ENCODE measurements around the gene SAMD4B. TPM values are rescaled to one million over a fixed set of nuclear protein-coding genes. Genes with fewer than 3 reads are reported as not detected.
"Not testable (repeated sequence)": the region's sequence is repeated elsewhere in the genome, so short reads cannot be mapped to it uniquely, and the experiment has no call there.

SAMD4B gene
- total RNA-seq, 2 donors from 2014 or later: 52.8 to 75.1 TPM

- H3K4me3 Mint-ChIP-seq: peak overlapping the region; percentile 99
- peaks cover 57% of the 10 kb centered on the region for H3K36me3 Mint-ChIP-seq (ENCODE audit: low read depth)
- H3K4me1 Mint-ChIP-seq: peaks cover 29% of the 10 kb centered on the region
- ATAC-seq (replicated peaks): peak; percentile 46
- peak overlapping the region; percentile 99 for H3K27ac Mint-ChIP-seq
- H3K9me3 Mint-ChIP-seq: no peaks in the 10 kb centered on the region
- H3K27me3 Mint-ChIP-seq: no peaks in the 10 kb centered on the region
These were observed 7.1 kb upstream of the SAMD4B start for GRCh38 chr19:39335168-39335548.

GRCh38 chr19:39336483-39336882, 5.7 kb upstream of the SAMD4B start:
- peaks cover 25% of the 10 kb centered on the region for H3K4me1 Mint-ChIP-seq
- peak overlapping the region; percentile 99 for H3K27ac Mint-ChIP-seq
- H3K4me3 Mint-ChIP-seq: peak overlapping the region; percentile 99
- no peaks in the 10 kb centered on the region for H3K27me3 Mint-ChIP-seq
- no peak for ATAC-seq (replicated peaks)
- peaks cover 54% of the 10 kb centered on the region for H3K36me3 Mint-ChIP-seq (ENCODE audit: low read depth)
- no peaks in the 10 kb centered on the region for H3K9me3 Mint-ChIP-seq

GRCh38 chr19:39339674-39340073, 2.5 kb upstream of the SAMD4B start:
- Mint-ChIP-seq H3K9me3 (no peaks in the 10 kb centered on the region), H3K4me1 (peaks cover 42% of the 10 kb centered on the region), H3K4me3 (peak overlapping the region; percentile 100), H3K27me3 (no peaks in the 10 kb centered on the region), H3K27ac (peak overlapping the region; percentile 99), H3K36me3 (ENCODE audit: low read depth) (peaks cover 47% of the 10 kb centered on the region)
- ATAC-seq (replicated peaks): no peak

- H3K27me3 Mint-ChIP-seq; H3K9me3 Mint-ChIP-seq; ATAC-seq (replicated peaks): not testable (repeated sequence)
- H3K27ac Mint-ChIP-seq: peak overlapping the region; percentile 99
- H3K4me1 Mint-ChIP-seq: peaks cover 43% of the 10 kb centered on the region
- H3K4me3 Mint-ChIP-seq: peak overlapping the region; percentile 100
- peaks cover 47% of the 10 kb centered on the region for H3K36me3 Mint-ChIP-seq (ENCODE audit: low read depth)
These were observed 2.1 kb upstream of the SAMD4B start for GRCh38 chr19:39340156-39340555.

GRCh38 chr19:39341129-39341718, 997 bp upstream of the SAMD4B start:
- peak; percentile 12 for ATAC-seq (replicated peaks)
- Mint-ChIP-seq H3K27me3 (no peaks in the 10 kb centered on the region), H3K36me3 (ENCODE audit: low read depth) (peaks cover 48% of the 10 kb centered on the region), H3K9me3 (no peaks in the 10 kb centered on the region), H3K4me1 (peaks cover 50% of the 10 kb centered on the region), H3K4me3 (peak overlapping the region; percentile 100), H3K27ac (peak overlapping the region; percentile 99)

GRCh38 chr19:39342647-39343305, 555 bp downstream of the SAMD4B start:
- Mint-ChIP-seq H3K36me3 (ENCODE audit: low read depth) (peaks cover 59% of the 10 kb centered on the region), H3K27me3 (no peaks in the 10 kb centered on the region), H3K4me1 (peaks cover 50% of the 10 kb centered on the region), H3K9me3 (no peaks in the 10 kb centered on the region), H3K27ac (peak overlapping the region; percentile 73), H3K4me3 (peak overlapping the region; percentile 78)
- no peak for ATAC-seq (replicated peaks)

GRCh38 chr19:39345956-39346355, 3.7 kb downstream of the SAMD4B start:
- Mint-ChIP-seq H3K27ac (peak overlapping the region; percentile 73), H3K36me3 (ENCODE audit: low read depth) (peaks cover 74% of the 10 kb centered on the region), H3K4me3 (peak overlapping the region; percentile 78), H3K9me3 (no peaks in the 10 kb centered on the region), H3K4me1 (peaks cover 55% of the 10 kb centered on the region), H3K27me3 (no peaks in the 10 kb centered on the region)
- ATAC-seq (replicated peaks): no peak

- no peaks in the 10 kb centered on the region for H3K27me3 Mint-ChIP-seq
- H3K4me1 Mint-ChIP-seq: peaks cover 55% of the 10 kb centered on the region
- H3K4me3 Mint-ChIP-seq: peak overlapping the region; percentile 13
- peaks cover 80% of the 10 kb centered on the region for H3K36me3 Mint-ChIP-seq (ENCODE audit: low read depth)
- peak overlapping the region; percentile 48 for H3K27ac Mint-ChIP-seq
- ATAC-seq (replicated peaks): peak; percentile 14
- H3K9me3 Mint-ChIP-seq: no peaks in the 10 kb centered on the region
These were observed 5.3 kb downstream of the SAMD4B start for GRCh38 chr19:39347332-39348164.

- Mint-ChIP-seq H3K27me3 (no peaks in the 10 kb centered on the region), H3K4me3 (no peak overlapping the region), H3K9me3 (no peaks in the 10 kb centered on the region), H3K36me3 (ENCODE audit: low read depth) (peaks cover 79% of the 10 kb centered on the region), H3K27ac (peak overlapping the region; percentile 48), H3K4me1 (peaks cover 45% of the 10 kb centered on the region)
- ATAC-seq (replicated peaks): no peak
These were observed 7.1 kb downstream of the SAMD4B start for GRCh38 chr19:39349326-39349725.

GRCh38 chr19:39350156-39350555, 7.9 kb downstream of the SAMD4B start:
- no peak overlapping the region for H3K4me3 Mint-ChIP-seq

GRCh38 chr19:39351537-39352064, 9.4 kb downstream of the SAMD4B start:
- Mint-ChIP-seq H3K36me3 (ENCODE audit: low read depth) (peaks cover 82% of the 10 kb centered on the region), H3K27me3 (no peaks in the 10 kb centered on the region), H3K4me3 (peak overlapping the region; percentile 47)

More at GRCh38 chr19:39350156-39350555, 7.9 kb downstream of the SAMD4B start:
- H3K27ac Mint-ChIP-seq: no peak overlapping the region
- no peak for ATAC-seq (replicated peaks)
- H3K36me3 Mint-ChIP-seq (ENCODE audit: low read depth): peaks cover 79% of the 10 kb centered on the region
- H3K4me1 Mint-ChIP-seq: peaks cover 37% of the 10 kb centered on the region
- no peaks in the 10 kb centered on the region for H3K27me3 Mint-ChIP-seq
- no peaks in the 10 kb centered on the region for H3K9me3 Mint-ChIP-seq

GRCh38 chr19:39352381-39353255, 10.4 kb downstream of the SAMD4B start:
- H3K4me3 Mint-ChIP-seq: no peak overlapping the region
- peaks cover 84% of the 10 kb centered on the region for H3K36me3 Mint-ChIP-seq (ENCODE audit: low read depth)
- H3K9me3 Mint-ChIP-seq: no peaks in the 10 kb centered on the region
- H3K27ac Mint-ChIP-seq: peak overlapping the region; percentile 80
- H3K27me3 Mint-ChIP-seq: no peaks in the 10 kb centered on the region
- ATAC-seq (replicated peaks): no peak
- H3K4me1 Mint-ChIP-seq: peaks cover 23% of the 10 kb centered on the region

More at GRCh38 chr19:39351537-39352064, 9.4 kb downstream of the SAMD4B start:
- Mint-ChIP-seq H3K27ac (peak overlapping the region; percentile 80), H3K9me3 (no peaks in the 10 kb centered on the region), H3K4me1 (peaks cover 28% of the 10 kb centered on the region)
- ATAC-seq (replicated peaks): peak; percentile 95

- Mint-ChIP-seq H3K4me3 (no peak overlapping the region), H3K27me3 (no peaks in the 10 kb centered on the region), H3K27ac (no peak overlapping the region), H3K9me3 (no peaks in the 10 kb centered on the region), H3K36me3 (ENCODE audit: low read depth) (peaks cover 90% of the 10 kb centered on the region), H3K4me1 (peaks cover 4% of the 10 kb centered on the region)
- ATAC-seq (replicated peaks): no peak
These were observed 13.0 kb downstream of the SAMD4B start for GRCh38 chr19:39355253-39355652.

GRCh38 chr19:39356073-39356472, 13.9 kb downstream of the SAMD4B start:
- Mint-ChIP-seq H3K9me3 (no peaks in the 10 kb centered on the region), H3K4me1 (peaks cover 4% of the 10 kb centered on the region), H3K4me3 (no peak overlapping the region), H3K27ac (peak overlapping the region; percentile 56), H3K36me3 (ENCODE audit: low read depth) (peaks cover 95% of the 10 kb centered on the region), H3K27me3 (no peaks in the 10 kb centered on the region)
- no peak for ATAC-seq (replicated peaks)
